OCI-LY7 (cell line): ENCODE results near the gene HHLA2. TPM values are rescaled to one million over a fixed set of nuclear protein-coding genes. Genes with fewer than 3 reads are reported as not detected.
"Not testable (repeated sequence)": the region's sequence is repeated elsewhere in the genome, so short reads cannot be mapped to it uniquely, and the experiment has no call there.

Experiments
- BruUV-seq: library from RNA; stranded (reverse); fragments of 400-500 nt; replicated peaks from 2 replicates; lab custom pipeline; 2021; lab: Mats Ljungman, UMichigan
- CTCF ChIA-PET: fragments of 300-600 bp; sonication (Branson Sonifier 250); formaldehyde crosslinking; loops from one replicate; lab custom pipeline; 2022; ENCODE audit warnings: antibody characterized with exemption; ENCODE audit not compliant: unreplicated experiment; lab: Charles Lee
- POLR2A ChIA-PET: fragments of 300-600 bp; sonication (Branson Sonifier 250); formaldehyde crosslinking; loops from one replicate; lab custom pipeline; 2022; ENCODE audit warnings: antibody characterized with exemption; lab: Charles Lee
- DNase-seq: peaks from one replicate; pipeline ENCODE4 v3.0.0-alpha.2; 2015; ENCODE audit warnings: low spot score
- H2AFZ ChIP-seq: fragments of 200-600 bp; sonication (generic), shearing (Covaris generic); 2 replicates; pipeline ENCODE4 v1.6.1; 2014; ENCODE audit warnings: mild to moderate bottlenecking, antibody characterized with exemption, low read length, moderate library complexity
- H3K27ac ChIP-seq: fragments of 200-600 bp; sonication (generic); 2 replicates; pipeline ENCODE4 v1.5.1; 2014; ENCODE audit warnings: mixed run types, low read depth, mild to moderate bottlenecking, moderate library complexity, low read length, inconsistent platforms; ENCODE audit not compliant: poor library complexity, severe bottlenecking
- H3K36me3 ChIP-seq: fragments of 200-600 bp; sonication (generic); 2 replicates; pipeline ENCODE4 v1.6.1; 2014; ENCODE audit warnings: mild to moderate bottlenecking, antibody characterized with exemption, low read length, moderate library complexity, mixed read lengths; ENCODE audit not compliant: insufficient read depth
- H3K4me1 ChIP-seq: fragments of 200-600 bp; sonication (generic); 2 replicates; pipeline ENCODE4 v1.5.1; 2014; ENCODE audit warnings: mild to moderate bottlenecking, low read length; ENCODE audit not compliant: insufficient read depth, poor library complexity, severe bottlenecking
- H3K4me2 ChIP-seq: fragments of 200-600 bp; sonication (generic); 2 replicates; pipeline ENCODE4 v1.6.1; 2014; ENCODE audit warnings: mild to moderate bottlenecking, low read length
- H3K4me3 ChIP-seq: fragments of 200-600 bp; sonication (generic); 2 replicates; pipeline ENCODE4 v1.5.1; 2014; ENCODE audit warnings: mild to moderate bottlenecking, low read depth, low read length; ENCODE audit not compliant: poor library complexity, severe bottlenecking
- H3K79me2 ChIP-seq: fragments of 200-600 bp; sonication (generic); 2 replicates; pipeline ENCODE4 v1.6.1; 2016; ENCODE audit warnings: low read depth, mild to moderate bottlenecking, low read length, moderate library complexity, mixed read lengths; ENCODE audit not compliant: insufficient read depth
- H3K9me2 ChIP-seq: fragments of 200-600 bp; sonication (generic); 2 replicates; pipeline ENCODE4 v1.6.1; 2016; ENCODE audit warnings: mild to moderate bottlenecking, low read length, mixed read lengths; ENCODE audit not compliant: insufficient read depth
- H3K9me3 ChIP-seq: fragments of 200-600 bp; sonication (generic); 2 replicates; pipeline ENCODE4 v1.6.1; 2014; ENCODE audit warnings: mild to moderate bottlenecking, mixed run types, low read length, mixed read lengths
- H4K20me1 ChIP-seq: fragments of 200-600 bp; sonication (generic); 2 replicates; pipeline ENCODE4 v1.6.1; 2014; ENCODE audit warnings: mild to moderate bottlenecking, antibody characterized with exemption, low read length, moderate library complexity, mixed read lengths; ENCODE audit not compliant: insufficient read depth
- CTCF ChIP-seq: fragments of 200-600 bp; sonication (generic); conservative IDR thresholded peaks from 2 replicates; pipeline ENCODE4 v1.5.1; 2014; ENCODE audit warnings: mild to moderate bottlenecking, antibody characterized with exemption, low read length, moderate library complexity, mixed read lengths
- EZH2phosphoT487 ChIP-seq: fragments of 200-600 bp; sonication (generic); IDR thresholded peaks from 2 replicates; pipeline ENCODE4 v1.6.1; 2018; ENCODE audit warnings: low read depth, borderline replicate concordance, mild to moderate bottlenecking, mixed run types, antibody characterized with exemption, low read length, moderate library complexity, mixed read lengths
- intact Hi-C: fragments of 100-400 bp; cut with micrococcal nuclease; formaldehyde crosslinking; loops from one replicate; pipeline ENCODE4 v1.10.0; 2022; ENCODE audit not compliant: unreplicated experiment
- total RNA-seq, 2 experiments: library from RNA; depleted of rRNA in 1 of 2; stranded (reverse); fragments of >200 nt in 1 of 2; shearing (Covaris generic) in 1 of 2; gene quantifications; 2 replicates each; pipeline ENCODE4 v1.2.3, GENCODE V29; 2014 to 2022

HHLA2 gene
- total RNA-seq, 2 experiments from 2014 or later = not detected

GRCh38 chr3:108271626-108272025 is 24.7 kb upstream of the HHLA2 start:
- ChIA-PET POLR2A (no interaction called here), CTCF (no interaction called here)
- Histone ChIP-seq H3K79me2 (no peaks in the 10 kb centered on the region), H2AFZ (no peak overlapping the region), H3K36me3 (no peaks in the 10 kb centered on the region), H3K4me2 (no peak overlapping the region), H3K4me1 (no peaks in the 10 kb centered on the region), H3K27ac (no peak overlapping the region), H3K9me2 (no peaks in the 10 kb centered on the region), H4K20me1 (no peaks in the 10 kb centered on the region), H3K9me3 (no peaks in the 10 kb centered on the region), H3K4me3 (no peak overlapping the region)
- no TSS peak for BruUV-seq
- intact Hi-C loops = no loop called here
- no peak for DNase-seq
- TF ChIP-seq CTCF (no peak), EZH2phosphoT487 (no peak)

- H3K27ac ChIP-seq, H3K9me2 ChIP-seq, H3K4me3 ChIP-seq, POLR2A ChIA-PET, DNase-seq, BruUV-seq, H3K4me2 ChIP-seq, H3K36me3 ChIP-seq, CTCF ChIA-PET, H4K20me1 ChIP-seq, H3K4me1 ChIP-seq, H2AFZ ChIP-seq, H3K9me3 ChIP-seq, H3K79me2 ChIP-seq, intact Hi-C loops: not testable (repeated sequence)
These were observed 17.3 kb upstream of the HHLA2 start for GRCh38 chr3:108279066-108279465.

- H4K20me1 ChIP-seq = no peaks in the 10 kb centered on the region
- no peak for DNase-seq
- CTCF ChIA-PET = no interaction called here
- H2AFZ ChIP-seq = no peak overlapping the region
- POLR2A ChIA-PET = no interaction called here
- H3K4me3 ChIP-seq = no peak overlapping the region
- no peaks in the 10 kb centered on the region for H3K9me2 ChIP-seq
- intact Hi-C loops = no loop called here
- no peaks in the 10 kb centered on the region for H3K79me2 ChIP-seq
- no peak overlapping the region for H3K27ac ChIP-seq
- H3K36me3 ChIP-seq = no peaks in the 10 kb centered on the region
- no TSS peak for BruUV-seq
- no peaks in the 10 kb centered on the region for H3K4me1 ChIP-seq
- H3K4me2 ChIP-seq = no peak overlapping the region
- H3K9me3 ChIP-seq = no peaks in the 10 kb centered on the region
- TF ChIP-seq CTCF (no peak), EZH2phosphoT487 (no peak)
These were observed 15.9 kb upstream of the HHLA2 start for GRCh38 chr3:108280476-108280875.
